ENCODE data around the gene CHD5.

The CHD5 gene

DNA sequence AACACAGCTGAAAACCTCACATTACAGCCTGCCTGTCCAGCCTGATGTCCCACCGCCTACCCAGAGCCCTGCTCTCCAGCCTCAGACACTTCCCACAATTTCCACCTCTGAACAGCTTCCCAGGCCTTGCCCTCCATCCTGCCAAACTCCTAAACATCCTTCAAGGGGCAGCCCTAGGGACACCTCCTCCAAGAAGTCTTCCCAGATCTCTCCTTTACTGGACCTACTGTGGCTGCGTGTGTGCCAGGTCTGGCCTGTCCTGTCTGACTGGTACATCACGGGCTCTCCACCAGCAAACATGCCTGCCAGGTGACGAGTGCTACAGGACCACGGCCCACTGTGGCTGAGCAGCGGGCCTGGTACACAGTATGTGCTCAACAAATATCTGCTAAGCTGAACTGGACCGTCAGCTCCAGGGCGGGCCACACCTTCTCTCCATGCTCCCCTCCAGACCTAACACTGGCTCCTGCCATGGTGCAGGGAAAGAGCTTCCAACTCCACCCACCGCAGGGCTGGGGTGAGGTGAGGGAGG, 28.8 kb downstream of the CHD5 start:
- no peak for DNase-seq

DNA sequence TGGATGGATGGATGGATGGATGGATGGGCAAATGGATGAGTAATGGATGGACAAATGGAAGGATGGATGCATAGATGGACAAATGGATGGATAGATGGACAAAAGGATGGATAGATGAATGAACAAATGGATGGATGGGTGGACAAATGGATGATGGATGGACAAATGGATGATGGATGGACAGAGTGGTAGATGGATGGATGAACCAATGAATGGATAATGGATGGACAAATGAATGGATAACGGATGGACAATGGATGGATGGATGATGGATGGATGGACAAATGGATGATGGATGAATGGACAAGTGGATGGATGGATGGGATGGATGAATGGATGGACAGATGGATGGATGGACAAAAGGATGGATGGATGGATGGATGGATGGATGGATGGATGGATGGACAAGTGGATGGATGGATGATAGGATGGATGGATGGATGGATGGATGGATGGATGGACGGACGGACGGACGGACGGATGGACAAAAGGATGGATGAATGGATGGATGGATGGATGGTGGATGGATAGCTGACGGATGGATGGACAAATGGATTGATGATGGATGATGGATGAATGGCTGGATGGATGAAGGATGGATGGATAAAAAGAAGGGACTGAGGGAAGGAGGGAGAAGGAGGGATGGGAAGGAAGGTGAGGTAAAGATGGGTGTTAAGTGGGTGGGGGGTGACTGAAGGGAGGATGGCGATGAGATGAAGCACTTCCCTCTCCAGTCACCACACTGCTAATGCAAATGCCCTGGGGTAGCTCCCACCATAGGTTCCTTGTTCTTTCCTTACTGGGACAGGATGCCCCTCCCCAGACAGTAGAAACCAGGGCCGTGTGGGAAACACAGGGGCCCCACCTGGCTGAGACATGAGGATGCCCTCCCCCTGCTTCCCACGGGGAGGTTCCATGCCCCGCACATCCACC, 29.8 kb downstream of the CHD5 start:
- no peak for DNase-seq

DNA sequence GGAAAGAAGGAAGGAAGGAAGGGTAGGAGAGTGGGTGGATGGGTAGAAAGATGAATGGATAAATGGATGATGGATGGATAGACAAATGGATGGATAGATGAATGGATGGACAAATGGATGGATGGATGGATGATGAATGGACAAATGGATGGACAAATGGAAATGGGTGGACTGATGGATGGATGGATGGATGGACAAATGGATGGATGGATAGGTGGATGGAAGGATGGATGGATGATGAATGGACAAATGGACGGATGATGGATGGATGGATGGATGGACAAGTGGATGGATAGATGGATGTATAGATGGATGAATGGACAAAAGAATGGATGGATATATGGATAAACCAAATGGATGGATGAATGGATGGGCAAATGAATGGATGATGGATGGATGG, 30.5 kb downstream of the CHD5 start:
- DNase-seq: no peak

DNA sequence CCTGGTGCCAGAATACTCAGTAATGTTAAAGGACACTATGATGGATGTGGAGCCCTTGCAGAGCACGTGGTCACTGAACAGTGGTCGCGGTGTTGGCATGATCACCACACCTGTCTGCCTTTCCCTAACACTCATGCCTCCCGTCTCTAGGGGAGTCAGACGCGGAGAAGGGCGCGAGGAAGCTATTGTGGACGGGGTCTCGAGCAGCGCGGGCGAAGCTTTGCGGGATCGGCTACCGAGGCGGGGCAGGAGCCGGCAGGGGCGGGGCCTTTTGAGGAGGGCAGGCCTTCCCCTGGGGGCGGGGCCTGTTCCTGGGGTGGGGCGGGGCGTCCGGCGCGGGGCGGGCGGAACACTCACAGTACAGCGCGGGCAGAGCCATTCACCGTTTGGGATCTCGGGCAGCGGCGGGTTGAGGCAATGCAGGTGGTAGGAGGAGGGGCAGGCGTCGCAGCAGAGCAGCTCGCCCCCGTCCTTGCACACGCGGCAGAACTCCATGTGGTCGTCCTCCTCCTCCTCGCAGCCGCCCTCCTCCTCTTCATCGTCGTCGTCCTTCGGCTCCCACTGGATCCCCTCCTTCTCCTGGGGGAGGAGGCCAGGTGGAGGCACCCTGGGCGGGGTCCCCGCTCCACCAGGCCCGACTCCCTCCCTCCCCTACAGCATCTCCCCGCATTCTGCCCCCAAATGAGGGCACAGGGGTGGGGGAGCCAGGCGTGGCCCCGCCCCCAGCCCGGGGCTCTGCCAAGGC, 31.5 kb downstream of the CHD5 start:
- peak; percentile 50 for DNase-seq

- DNase-seq: no peak
Measured at GRCh38 chr1:6145864-6146410, 34.2 kb downstream of the CHD5 start.

- DNase-seq: no peak
Measured at GRCh38 chr1:6145396-6145750, 34.7 kb downstream of the CHD5 start.

GRCh38 chr1:6144647-6145395, 35.3 kb downstream of the CHD5 start:
- no peak for DNase-seq

GRCh38 chr1:6144175-6144574, 35.9 kb downstream of the CHD5 start:
- no peak for DNase-seq

DNA sequence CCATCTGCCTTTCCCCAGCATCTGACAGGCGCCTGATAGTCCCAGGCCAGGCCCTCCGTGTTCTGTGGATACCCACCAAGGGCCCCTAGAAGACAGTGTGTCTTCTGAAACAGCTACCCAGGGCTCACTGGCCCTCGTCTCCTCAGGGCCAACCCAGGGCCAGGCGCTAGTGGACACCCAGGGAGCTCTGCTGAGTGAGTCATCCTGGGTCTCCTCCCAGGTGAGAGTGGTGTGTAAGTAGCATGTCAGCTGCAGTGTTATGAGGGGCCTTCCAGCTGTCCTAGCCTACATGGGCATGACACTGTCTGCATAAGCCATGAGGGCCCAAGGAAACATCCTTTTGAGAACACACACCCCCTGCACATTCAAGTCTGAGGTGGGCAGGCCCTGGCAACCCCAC, 36.7 kb downstream of the CHD5 start:
- DNase-seq: no peak

GRCh38 chr1:6142734-6143133, 37.4 kb downstream of the CHD5 start:
- DNase-seq: no peak

DNA sequence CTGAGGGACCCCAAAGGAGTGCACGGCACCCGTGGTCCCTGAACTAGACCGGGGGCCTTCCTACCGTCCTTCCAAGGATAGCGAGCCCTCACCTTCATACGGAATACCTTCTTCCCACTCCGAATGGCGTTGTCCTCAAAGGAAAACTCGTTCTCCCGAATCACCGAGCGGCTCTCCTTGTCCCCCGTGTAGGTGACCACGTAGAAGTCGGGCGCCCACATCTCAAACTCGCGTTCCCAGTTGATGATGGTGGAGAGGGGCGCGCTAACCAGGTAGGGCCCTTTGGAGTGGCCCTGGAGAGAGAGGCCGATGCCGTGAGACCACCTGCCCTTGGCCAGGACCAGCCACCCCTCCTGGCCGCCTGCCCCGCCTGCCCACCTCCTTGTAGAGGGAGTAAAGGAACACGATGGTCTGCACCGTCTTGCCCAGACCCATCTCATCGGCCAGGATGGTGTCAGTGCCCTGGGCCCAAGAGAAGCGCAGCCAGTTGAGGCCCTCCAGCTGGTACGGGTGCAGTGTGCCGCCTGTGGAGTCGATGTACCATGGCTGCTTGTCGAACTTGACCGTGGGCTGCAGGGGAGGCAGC, 38.0 kb downstream of the CHD5 start:
- no peak for DNase-seq

DNA sequence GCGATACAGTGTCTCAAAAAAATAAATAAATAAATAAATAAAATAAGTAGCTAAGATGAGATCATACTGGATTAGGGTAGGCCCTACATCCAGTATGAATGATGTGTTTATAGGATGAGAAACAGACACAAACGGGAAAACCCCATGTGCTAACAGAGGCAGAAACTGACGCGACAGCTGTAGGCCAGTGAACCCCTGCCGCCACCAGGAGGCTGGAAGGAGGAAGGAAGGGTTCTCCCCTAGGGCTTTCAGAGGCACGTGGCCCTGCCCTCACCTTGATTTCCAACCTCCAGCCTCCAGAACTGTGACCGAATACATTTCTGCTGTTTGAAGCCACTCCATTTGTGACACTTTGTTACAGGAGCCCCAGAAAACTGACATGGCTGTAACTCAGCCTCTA, 38.5 kb downstream of the CHD5 start:
- DNase-seq: no peak

DNA sequence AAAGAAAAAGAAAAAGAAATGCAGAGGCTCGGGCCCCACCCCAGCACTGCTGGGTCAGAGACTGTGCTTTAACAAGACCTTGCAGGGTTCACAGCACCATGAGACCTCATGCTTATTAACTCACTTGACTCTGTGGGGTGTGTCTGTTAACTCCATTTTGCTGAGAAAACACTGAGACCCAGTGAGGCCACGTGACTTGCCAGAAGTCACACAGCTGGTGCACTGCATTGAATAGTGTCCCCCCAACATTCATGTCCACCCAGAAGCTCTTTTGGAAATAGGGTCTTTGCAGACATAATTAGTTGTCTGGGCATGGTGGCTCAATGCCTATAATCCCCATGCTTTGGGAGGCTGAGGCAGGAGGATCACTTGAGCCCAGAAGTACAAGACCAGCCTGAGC, 39.7 kb downstream of the CHD5 start:
- no peak for DNase-seq

DNA sequence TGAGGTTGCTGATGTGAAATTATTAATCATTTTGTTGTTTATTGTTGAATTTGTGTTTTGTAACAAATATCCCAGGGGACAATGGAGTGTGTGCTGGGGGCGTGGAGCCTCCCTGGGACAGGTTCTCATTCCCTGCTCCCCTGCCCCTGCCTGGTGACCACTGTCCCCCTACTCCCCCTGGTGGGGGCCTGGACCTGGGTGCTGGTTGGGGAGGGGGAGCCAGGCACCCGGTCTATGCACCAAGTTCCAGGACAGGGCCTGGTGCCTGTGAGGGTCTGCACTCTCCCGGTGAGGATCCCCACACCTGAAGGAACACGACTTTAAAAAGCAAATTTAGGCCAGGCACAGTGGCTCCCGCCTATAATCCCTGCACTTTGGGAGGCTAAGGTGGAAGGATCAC, 42.4 kb downstream of the CHD5 start:
- no peak for DNase-seq

DNA sequence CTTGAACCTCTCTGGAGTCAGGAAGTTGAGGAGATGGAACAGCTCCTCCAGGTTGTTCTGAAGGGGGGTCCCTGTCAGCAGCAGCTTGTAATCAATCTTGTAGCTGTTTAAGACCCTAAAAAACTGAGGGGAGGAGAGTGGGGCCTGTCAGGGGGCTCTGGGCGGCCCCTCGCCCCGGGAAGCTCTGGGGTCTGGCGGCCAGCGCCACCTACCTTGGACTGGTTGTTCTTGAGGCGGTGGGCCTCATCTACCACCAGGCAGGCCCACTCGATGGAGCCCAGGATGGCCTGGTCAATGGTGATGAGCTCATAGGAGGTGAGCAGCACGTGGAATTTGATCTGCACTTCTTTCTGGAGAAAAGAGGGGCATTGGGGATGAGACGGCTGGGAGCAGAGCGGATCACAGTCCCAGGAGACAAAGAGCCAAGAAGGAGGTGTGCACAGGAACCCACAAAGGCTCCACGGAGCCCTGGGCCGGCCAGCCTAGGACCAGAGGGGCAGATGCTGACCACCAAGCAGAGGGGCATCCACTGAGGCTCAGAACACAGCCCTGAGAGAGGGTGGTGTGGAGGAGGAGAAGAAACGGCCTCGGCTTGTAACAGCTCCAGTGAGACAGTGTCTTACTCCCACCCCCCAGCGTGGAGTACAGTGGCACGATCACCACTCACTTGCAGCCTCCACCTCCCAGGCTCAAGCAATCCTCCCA, 43.5 kb downstream of the CHD5 start:
- DNase-seq: no peak

DNA sequence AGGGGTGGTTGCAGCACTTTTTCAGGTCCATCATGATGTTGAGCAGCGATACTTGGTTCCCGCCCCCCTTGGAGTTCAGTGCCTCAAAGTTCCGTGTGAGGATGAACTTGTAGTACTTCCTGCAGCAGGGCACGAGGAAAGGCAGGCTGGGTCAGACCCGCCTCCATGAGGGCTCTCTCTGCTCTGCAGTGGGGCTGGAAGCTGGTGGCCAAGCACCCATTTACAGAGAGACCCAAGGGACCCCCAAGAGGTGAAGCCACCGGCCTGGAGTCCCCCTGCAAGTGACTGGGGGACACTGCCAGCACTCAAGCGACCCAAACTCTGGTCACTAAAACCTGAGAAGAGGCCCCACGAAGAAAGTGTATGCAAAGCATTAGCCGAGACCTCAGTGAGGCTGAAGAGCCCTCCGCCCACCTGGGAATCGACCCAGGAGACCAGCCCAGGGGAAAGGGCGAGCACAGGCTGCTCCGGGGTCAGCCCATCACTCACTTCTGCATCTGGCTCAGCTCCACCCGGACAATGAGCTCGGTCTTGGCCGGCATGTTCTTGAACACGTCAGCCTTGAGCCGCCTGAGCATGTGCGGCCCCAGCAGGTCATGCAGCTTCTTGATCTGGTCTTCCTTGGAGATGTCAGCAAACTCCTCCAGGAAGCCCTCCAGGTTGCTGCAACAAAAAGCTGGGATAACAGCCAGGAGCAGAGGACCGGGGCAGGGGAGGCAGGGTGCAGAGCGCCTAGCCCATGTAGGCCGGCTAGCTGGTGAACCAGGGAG, 45.2 kb downstream of the CHD5 start:
- DNase-seq: no peak

GRCh38 chr1:6134206-6134605, 45.9 kb downstream of the CHD5 start:
- DNase-seq: no peak

DNA sequence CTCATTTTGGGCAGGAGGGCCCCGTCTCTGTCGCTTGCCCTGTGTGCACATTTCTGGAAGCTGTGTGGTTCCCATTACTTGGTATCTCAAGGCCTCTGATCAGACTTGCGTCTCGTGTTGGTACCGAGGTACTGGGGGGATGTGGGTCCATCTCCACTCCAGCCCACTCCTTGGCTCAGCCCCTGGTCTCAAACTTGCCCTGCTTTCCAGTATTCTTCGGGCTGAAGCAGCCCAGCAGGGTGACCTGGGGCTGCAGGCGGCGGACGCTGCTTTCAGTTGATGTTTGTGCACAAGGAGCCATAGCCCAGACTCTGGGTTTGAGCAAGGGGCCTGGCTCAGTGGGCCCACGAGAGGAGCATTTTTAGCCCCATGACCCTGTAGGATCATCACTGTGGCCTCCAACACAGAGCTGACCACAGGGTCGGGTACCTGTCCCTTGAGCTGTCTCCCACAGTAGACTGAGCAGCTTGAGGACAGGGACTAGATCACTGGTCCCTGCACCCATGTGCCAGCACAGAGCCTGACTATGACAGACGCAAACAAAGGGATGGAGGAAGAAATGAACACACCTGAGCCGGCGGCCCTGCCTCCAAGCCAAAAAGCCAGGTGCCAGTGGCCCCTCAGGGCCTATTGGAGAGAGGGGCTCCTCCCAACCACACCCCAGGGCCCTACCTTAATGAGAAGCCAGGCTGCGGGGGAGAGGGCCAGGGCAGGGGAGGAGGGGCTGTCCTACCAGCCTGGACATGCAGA, 46.8 kb downstream of the CHD5 start:
- DNase-seq: no peak

DNA sequence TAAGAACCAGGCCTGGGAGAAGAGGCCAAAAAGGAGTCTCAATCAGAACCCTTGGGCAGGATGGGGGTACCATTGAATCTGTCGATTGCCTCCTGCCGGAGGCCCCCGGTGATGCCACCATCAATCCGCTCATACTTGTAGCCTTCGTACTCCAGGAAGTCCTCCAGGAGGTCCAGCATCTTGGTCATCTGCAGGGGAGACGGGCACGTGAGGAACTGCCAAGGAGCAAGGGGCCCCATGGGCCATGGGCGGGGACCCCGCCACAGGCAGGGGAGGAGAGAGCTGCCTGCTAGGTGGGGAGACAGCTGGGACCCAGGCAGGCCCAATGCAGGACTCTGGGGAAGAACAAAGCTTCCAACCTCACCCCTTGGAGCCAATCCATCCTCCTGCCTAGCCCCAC, 48.6 kb downstream of the CHD5 start:
- no peak for DNase-seq

- no peak for DNase-seq
Measured at GRCh38 chr1:6130596-6130995, 49.5 kb downstream of the CHD5 start.

Data from activated CD4-positive, alpha-beta T cell treated with anti-CD3 and anti-CD28 coated beads for 1 hour (primary cell).